Measurements from ENCODE around the gene ERMARD.

GRCh38 chr6:169720207-169720855 lies 31.1 kb upstream of the ERMARD start:
- TF ChIP-seq EZH2phosphoT487 (IDR thresholded peaks at IDR 0.05; ENCODE audit: borderline replicate concordance, low read length) = no peak
- TF ChIP-seq, protein P1, sequence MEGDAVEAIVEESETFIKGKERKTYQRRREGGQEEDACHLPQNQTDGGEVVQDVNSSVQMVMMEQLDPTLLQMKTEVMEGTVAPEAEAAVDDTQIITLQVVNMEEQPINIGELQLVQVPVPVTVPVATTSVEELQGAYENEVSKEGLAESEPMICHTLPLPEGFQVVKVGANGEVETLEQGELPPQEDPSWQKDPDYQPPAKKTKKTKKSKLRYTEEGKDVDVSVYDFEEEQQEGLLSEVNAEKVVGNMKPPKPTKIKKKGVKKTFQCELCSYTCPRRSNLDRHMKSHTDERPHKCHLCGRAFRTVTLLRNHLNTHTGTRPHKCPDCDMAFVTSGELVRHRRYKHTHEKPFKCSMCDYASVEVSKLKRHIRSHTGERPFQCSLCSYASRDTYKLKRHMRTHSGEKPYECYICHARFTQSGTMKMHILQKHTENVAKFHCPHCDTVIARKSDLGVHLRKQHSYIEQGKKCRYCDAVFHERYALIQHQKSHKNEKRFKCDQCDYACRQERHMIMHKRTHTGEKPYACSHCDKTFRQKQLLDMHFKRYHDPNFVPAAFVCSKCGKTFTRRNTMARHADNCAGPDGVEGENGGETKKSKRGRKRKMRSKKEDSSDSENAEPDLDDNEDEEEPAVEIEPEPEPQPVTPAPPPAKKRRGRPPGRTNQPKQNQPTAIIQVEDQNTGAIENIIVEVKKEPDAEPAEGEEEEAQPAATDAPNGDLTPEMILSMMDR (IDR thresholded peaks at IDR 0.05; ENCODE audit: low read depth, low read length, poor library complexity, severe bottlenecking) = peak; percentile 10

All from DOHH2 (cell line).